HG03064 (cell line): ENCODE measurements around the gene FDXACB1.

Experiments
- ATAC-seq: cut with Tn5 transposase; IDR thresholded peaks from one replicate; pipeline ENCODE4 v1.9.1; 2021; ENCODE audit warnings: low read depth; ENCODE audit not compliant: unreplicated experiment

Gene FDXACB1, protein sequence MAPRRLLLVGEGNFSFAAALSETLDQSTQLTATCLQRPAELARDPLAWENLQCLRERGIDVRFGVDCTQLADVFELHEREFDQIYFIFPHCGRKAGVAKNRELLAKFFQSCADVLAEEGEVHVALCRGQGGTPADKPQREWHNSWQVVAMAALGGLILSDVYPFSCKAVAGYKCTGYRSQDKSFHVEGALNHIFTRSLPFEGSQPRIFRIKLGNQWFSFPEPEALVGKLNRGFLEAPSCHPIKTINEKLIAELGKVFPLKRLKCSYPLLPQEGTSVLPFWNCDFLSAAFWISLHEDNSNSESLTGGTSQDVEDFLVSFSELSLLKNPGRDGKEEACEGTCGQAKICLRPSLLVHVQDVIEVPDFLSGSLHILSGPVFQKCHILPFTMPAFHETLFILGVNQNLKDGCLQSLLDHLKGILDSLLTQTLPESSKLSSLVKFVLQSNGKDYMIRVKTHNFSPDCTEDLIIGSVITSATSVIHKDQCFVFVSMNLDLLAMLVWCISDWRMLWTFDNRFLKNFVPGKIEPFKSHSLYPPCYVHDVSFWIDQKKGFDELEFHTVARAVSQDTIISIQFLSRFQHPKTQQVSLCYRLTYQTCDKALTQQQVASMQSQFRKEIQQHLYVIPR

GRCh38 chr11:111878849-111879636 is at the start of gene FDXACB1, which contains the start of gene CFAP68:
Gene FDXACB1, minus strand, starts transcription at chr11:111879165. Its CDS starts 33 bp downstream, at chr11:111879132.
Gene CFAP68, plus strand, starts transcription at chr11:111879541. Its CDS starts 20 bp downstream, at chr11:111879561.
- ATAC-seq = peak; percentile 95

GRCh38 chr11:111926505-111927391 is 47.8 kb upstream of the FDXACB1 start:
- peak; percentile 91 for ATAC-seq

DNA sequence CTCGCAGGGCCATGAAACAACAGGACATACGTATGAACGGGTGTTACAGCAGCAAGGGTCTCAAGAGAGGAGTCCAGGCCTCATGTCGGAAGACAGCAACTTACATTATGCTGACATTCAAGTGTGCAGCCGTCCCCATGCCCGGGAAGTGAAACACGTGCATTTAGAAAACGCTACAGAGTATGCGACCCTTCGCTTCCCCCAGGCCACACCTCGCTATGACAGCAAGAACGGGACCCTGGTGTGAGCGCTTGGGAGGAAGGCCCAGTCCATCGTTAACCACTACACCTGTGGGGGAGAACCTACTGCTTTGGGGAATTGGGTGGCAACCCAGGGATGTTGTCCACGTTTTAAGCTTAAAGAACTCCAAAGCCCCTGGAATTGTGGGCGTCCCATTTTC is 47.0 kb upstream of the FDXACB1 start:
- no peak for ATAC-seq

GRCh38 chr11:111923951-111924350 is 45.0 kb upstream of the FDXACB1 start:
- ATAC-seq = no peak

- no peak for ATAC-seq
Observed at GRCh38 chr11:111923351-111923788, 44.4 kb upstream of the FDXACB1 start.

- no peak for ATAC-seq
Observed at GRCh38 chr11:111922803-111923202, 43.8 kb upstream of the FDXACB1 start.

DNA sequence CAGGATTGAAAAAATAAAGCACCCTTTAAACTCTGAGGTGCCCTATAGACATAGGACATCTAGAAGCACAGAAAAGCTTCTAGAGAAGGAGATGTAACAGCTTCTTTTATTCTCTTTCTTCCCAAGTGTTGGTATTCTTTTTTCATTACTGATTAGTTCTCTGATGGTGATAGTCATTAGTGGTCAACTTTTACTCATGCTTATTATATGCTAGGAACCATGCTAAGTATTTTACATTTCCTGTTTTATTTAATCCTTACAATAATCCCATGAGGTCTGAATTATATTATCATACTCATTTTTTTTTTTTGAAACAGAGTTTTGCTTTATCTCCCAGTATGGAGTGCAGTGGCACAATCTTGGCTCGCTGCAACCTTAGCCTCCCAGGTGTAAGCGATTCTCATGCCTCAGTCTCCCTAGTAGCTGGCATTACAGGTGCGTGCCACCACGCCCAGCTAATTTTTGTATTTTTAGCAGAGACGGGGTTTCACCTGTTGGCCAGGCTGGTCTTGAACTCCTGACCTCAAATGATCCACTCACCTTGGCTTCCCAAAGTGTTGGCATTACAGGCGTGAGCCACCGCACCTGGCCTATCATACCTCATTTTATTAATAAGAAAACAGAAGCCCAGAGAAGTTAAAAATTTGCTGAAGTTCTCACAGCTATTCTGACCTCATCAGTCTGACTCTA is 42.7 kb upstream of the FDXACB1 start:
- no peak for ATAC-seq

DNA sequence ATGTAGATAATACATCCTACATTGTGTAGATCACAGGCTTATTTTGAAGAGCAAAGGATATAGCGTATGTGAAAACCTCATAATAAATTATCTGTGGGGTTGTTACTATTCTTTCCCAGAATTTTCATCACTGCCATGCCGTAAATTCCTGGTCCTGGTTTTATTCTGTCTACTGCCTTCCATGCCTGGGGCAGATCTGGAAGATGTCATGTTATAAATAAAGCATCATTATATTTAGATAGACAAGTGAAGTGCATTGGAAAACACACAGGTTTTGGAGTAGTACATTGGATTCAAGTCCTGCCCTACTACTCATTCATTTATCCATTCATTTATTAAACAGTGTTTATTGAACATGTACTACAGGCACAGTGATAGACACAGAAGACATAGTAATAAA is 41.9 kb upstream of the FDXACB1 start:
- ATAC-seq = no peak

GRCh38 chr11:111918390-111919256 is 39.7 kb upstream of the FDXACB1 start, which contains the start of gene C11orf52:
Gene C11orf52, plus strand, starts transcription at chr11:111918913. Its CDS starts 60 bp downstream, at chr11:111918973.
- no peak for ATAC-seq

DNA sequence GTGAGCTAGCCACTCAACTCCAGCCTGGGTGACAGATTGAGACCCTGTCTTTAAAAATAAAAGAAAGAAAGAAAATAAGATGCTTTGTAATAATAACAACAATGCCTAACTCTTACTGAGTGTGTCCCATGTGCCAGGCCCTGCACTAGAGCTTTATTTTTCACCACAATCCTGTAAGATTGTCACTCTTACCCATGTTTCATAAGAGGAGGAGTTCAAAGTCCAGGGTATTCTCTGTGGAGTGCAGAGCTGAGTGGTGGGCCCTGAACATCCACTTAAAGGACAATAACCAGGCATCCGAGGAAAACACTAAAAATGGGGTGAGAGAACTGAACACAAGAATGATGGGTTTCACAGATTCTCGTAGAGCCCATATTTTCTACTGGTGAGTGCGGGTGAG is 38.8 kb upstream of the FDXACB1 start:
- no peak for ATAC-seq

DNA sequence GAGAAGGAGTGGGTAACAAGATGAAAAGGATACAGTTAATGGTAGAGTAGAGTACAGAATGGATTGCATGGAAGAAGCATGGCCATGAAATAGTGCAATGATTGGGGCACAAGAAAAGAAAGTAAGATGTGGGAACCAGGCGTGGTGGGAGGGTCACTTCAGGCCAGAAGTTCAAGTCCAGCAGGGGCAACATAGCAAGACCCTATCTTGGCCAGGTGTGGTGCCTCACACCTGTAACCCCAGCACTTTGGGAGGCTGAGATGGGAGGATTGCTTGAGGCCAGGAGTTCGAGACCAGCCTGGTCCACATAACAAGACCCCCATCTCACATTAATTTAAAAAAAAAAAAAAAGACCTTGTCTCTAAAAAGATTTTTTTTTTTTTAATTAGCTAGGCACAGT is 38.3 kb upstream of the FDXACB1 start:
- no peak for ATAC-seq

DNA sequence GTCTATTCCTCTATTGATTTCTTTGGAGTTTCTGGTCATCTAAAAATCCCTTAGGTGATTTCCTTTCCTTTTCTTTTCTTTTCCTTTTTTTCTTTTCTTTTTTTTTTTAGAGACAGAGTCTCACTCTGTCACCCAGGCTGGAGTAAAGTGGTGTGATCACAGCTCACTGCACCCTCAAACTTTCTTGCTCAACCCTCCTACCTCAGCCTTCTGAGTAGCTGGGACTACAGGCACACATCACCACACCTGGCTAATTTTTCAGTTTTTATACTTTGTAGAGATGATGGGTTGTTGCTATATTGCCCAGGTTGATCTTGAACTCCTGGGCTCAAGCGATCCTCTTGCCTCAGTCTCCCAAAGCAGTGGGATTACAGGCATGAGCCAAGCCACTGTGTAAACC is 37.8 kb upstream of the FDXACB1 start:
- ATAC-seq = no peak

DNA sequence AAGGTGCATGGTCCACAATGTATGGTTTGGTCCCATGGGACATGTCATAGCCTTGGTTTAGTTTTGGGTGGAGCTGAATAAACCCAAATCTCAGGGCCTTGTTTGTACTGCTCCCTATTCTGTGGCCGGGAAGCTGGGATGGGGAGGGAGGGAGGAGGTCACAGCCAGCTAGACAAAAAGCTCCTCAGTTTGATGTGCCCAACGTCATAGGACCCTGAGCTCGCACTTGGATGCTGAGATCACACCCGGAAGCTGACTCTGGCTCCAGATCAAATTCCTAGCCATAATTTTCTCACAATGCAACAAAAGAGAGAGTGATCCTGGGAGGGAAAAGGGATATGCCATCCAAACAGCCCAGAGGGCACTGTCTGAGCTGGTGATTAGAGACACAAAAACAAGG is 35.0 kb upstream of the FDXACB1 start:
- ATAC-seq = no peak

GRCh38 chr11:111913031-111913861 is 34.3 kb upstream of the FDXACB1 start:
- ATAC-seq = no peak

- ATAC-seq = no peak
Observed at GRCh38 chr11:111912535-111912934, 33.6 kb upstream of the FDXACB1 start, which contains the start of gene HSPB2. Gene HSPB2, plus strand, starts transcription at chr11:111912734. Its CDS starts 96 bp downstream, at chr11:111912830.

DNA sequence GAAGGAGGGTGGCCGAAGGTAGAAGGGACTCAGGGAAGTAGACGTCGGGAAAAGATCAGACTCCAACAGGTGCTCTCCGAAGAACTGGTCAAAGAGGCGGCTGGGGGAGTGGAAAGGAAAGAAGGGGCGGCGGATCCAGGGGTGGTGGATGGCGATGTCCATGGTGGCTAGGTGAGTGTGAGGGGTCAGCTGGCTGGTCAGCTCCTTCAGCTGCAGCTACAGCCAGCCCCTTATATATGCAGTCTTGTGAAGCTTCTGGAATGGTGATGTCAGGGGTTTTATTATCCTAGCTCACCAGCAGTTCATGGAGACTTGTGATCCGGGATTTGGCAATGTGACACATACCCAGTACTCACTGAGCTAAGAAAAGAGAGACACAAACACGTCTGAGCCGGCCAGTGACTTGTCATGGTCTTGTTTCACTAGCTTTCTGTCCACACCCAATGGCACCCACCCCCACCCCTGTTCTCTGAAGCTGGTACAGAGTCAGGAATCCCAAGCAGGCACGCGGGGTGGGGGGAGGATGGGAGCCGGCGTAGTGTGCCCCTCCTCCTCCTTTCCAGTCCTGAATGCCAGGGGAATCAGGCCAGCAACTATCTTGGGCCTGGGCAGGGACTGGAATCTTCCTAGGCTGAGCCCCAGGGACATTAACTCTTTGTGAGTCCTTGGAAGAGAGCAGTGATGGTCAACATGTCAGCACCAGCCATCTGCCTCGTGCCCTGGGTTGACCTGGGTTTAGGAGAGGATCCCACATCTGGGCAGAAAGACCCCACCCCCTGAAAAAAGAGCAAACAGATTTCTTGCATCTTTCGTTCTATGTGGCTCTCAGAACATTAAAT is 32.8 kb upstream of the FDXACB1 start, which contains the start of gene CRYAB:
CRYAB (minus strand) TSS at position 208 of the 839 bp plus-strand sequence; CDS start at position 162, 46 bp downstream.
- no peak for ATAC-seq
